HepG2 (cell line): ENCODE data around the gene CCNT2. TPM values are rescaled to one million over a fixed set of nuclear protein-coding genes. Genes with fewer than 3 reads are reported as not detected.

Experiments
- ATF7-NPFF ChIP-seq: sonication (generic); formaldehyde crosslinking; IDR thresholded peaks from 2 replicates; pipeline ENCODE4 v1.8.1; 2023; ENCODE audit warnings: mild to moderate bottlenecking, low read depth, missing genetic modification reagents, moderate library complexity
- BRCA1 ChIP-seq: sonication (generic); formaldehyde crosslinking; IDR thresholded peaks from 2 replicates; pipeline ENCODE4 v1.4.0; 2020; ENCODE audit warnings: missing genetic modification reagents
- EED ChIP-seq: sonication (generic); formaldehyde crosslinking; IDR thresholded peaks from 2 replicates; pipeline ENCODE4 v1.5.0; 2020; ENCODE audit warnings: mild to moderate bottlenecking, missing genetic modification reagents
- GZF1 ChIP-seq: sonication (generic); formaldehyde crosslinking; IDR thresholded peaks from 2 replicates; pipeline ENCODE4 v1.5.1; 2020; ENCODE audit warnings: mild to moderate bottlenecking, missing genetic modification reagents
- IKZF1 ChIP-seq: fragments of 450-650 bp; IDR thresholded peaks from 2 replicates; pipeline ENCODE4 v1.7.1; 2016
- KDM2A ChIP-seq: sonication (generic); formaldehyde crosslinking; IDR thresholded peaks from 2 replicates; pipeline ENCODE4 v1.4.0; 2020; ENCODE audit warnings: low read depth, missing genetic modification reagents, borderline replicate concordance
- KLF11 ChIP-seq: IDR thresholded peaks from 2 replicates; pipeline ENCODE4 v1.6.1; 2016; ENCODE audit warnings: missing compliant biosample characterization
- NKX3-1 ChIP-seq: sonication (generic); formaldehyde crosslinking; IDR thresholded peaks from 2 replicates; pipeline ENCODE4 v1.5.0; 2020; ENCODE audit warnings: missing genetic modification reagents
- NRL ChIP-seq: sonication (generic); formaldehyde crosslinking; IDR thresholded peaks from 2 replicates; pipeline ENCODE4 v1.5.0; 2020; ENCODE audit warnings: missing genetic modification reagents, mild to moderate bottlenecking, moderate library complexity, borderline replicate concordance
- SPEN ChIP-seq: sonication (generic); formaldehyde crosslinking; IDR thresholded peaks from 2 replicates; pipeline ENCODE4 v1.5.1; 2020; ENCODE audit warnings: low read depth, mild to moderate bottlenecking, missing genetic modification reagents
- TCF7 ChIP-seq: sonication (generic); IDR thresholded peaks from 2 replicates; pipeline ENCODE4 v1.6.1; 2016; ENCODE audit warnings: antibody characterized with exemption, low read depth
- ZNF207 ChIP-seq: fragments of 450-650 bp; IDR thresholded peaks from 2 replicates; pipeline ENCODE4 v1.6.1; 2016; ENCODE audit warnings: antibody characterized with exemption, borderline replicate concordance
- ZNF256 ChIP-seq: sonication (generic); formaldehyde crosslinking; conservative IDR thresholded peaks from 2 replicates; pipeline ENCODE4 v1.4.0; 2020; ENCODE audit warnings: missing genetic modification reagents
- ZNF678 ChIP-seq: sonication (generic); formaldehyde crosslinking; IDR thresholded peaks from 2 replicates; pipeline ENCODE4 v1.4.0; 2020; ENCODE audit warnings: mild to moderate bottlenecking, missing genetic modification reagents
- ZNF83 ChIP-seq: sonication (generic); formaldehyde crosslinking; IDR thresholded peaks from 2 replicates; pipeline ENCODE4 v1.4.0; 2020; ENCODE audit warnings: missing genetic modification reagents, mild to moderate bottlenecking, borderline replicate concordance
- ZNF850 ChIP-seq: sonication (generic); formaldehyde crosslinking; conservative IDR thresholded peaks from 2 replicates; pipeline ENCODE4 v1.9.0; 2021; ENCODE audit warnings: mild to moderate bottlenecking, missing genetic modification reagents
- polyA plus RNA-seq, 8 experiments: library from polyadenylated mRNA; depleted of rRNA in 3 of 8; stranded (reverse) in 7 of 8; unstranded in 1 of 8; fragments of >200 nt; fragmentation: Illumina TruSeq in 4 of 8; extraction: Trizol in 4 of 8; gene quantifications; 2 replicates each; pipeline versions ENCODE4 v1.2.1 to v1.2.3, GENCODE V29; 2011 to 2016; ENCODE audit warnings: low read depth in 4 of 8, missing spikeins in 1 of 8, mixed read lengths in 1 of 8; ENCODE audit not compliant: insufficient read depth in 1 of 8
- total RNA-seq, 5 experiments: library from RNA; depleted of rRNA; stranded (reverse); fragments of >200 nt; fragmentation: Illumina TruSeq; extraction: Trizol; gene quantifications; 2 replicates each; pipeline ENCODE4 v1.2.3, GENCODE V29; 2016; ENCODE audit warnings: low read depth in 1 of 5
- TF ChIP-seq, protein P1 (sequence below): sonication (generic); formaldehyde crosslinking; IDR thresholded peaks from 2 replicates; pipeline ENCODE4 v1.4.0; 2020; ENCODE audit warnings: mild to moderate bottlenecking, missing genetic modification reagents
- TF ChIP-seq, protein P2 (sequence below): conservative IDR thresholded peaks from 2 replicates; pipeline ENCODE4 v1.6.1; 2018; ENCODE audit warnings: missing genetic modification reagents
- TF ChIP-seq, protein P3 (sequence below): sonication (generic); formaldehyde crosslinking; IDR thresholded peaks from 2 replicates; pipeline ENCODE4 v1.4.0; 2020; ENCODE audit warnings: mild to moderate bottlenecking, missing genetic modification reagents
- TF ChIP-seq, protein P4 (sequence below): sonication (generic); formaldehyde crosslinking; IDR thresholded peaks from 2 replicates; pipeline ENCODE4 v1.5.0; 2020; ENCODE audit warnings: mild to moderate bottlenecking, missing genetic modification reagents, borderline replicate concordance
- TF ChIP-seq, protein P5 (sequence below): sonication (generic); formaldehyde crosslinking; IDR thresholded peaks from 2 replicates; pipeline ENCODE4 v1.5.1; 2020; ENCODE audit warnings: missing genetic modification reagents, mild to moderate bottlenecking, borderline replicate concordance

The CCNT2 gene
- total and polyA plus RNA-seq, 2 of the 13 experiments (the other 11 are each of a cell fraction or from before 2014, with no cell fraction given), result 22.1 to 34.4 TPM

DNA sequence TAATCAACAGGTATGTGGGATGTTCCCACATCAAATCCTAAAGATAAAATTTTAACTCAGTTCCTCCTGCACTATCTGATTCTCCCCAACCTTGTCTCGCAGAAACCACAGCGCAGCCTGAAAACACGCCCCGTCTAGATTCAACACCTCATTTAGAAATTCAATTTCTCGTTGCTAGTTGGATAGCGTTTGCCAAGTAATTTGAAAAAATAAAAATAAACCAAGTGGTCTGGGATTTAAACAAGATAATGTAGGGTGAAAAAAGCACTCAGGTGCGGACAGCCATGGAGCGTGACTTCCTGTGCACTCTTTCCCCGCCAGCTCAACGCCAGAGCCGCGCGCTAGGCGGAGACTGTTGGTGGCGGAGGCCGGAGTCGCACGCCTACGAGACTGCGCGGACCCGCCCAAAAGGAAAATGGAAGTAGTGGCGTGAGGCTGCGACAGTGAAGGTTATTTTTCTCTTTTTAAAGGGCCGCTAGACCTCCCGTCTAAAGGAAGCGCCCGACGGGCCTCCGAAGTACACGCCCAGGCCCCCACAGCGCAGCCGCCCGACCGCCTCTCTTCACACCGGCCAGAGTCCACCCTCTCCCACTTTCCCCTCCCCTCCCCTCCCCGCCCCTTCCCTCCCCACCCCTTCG, 615 bp upstream of the CCNT2 start (continued):
- TF ChIP-seq, protein P1, sequence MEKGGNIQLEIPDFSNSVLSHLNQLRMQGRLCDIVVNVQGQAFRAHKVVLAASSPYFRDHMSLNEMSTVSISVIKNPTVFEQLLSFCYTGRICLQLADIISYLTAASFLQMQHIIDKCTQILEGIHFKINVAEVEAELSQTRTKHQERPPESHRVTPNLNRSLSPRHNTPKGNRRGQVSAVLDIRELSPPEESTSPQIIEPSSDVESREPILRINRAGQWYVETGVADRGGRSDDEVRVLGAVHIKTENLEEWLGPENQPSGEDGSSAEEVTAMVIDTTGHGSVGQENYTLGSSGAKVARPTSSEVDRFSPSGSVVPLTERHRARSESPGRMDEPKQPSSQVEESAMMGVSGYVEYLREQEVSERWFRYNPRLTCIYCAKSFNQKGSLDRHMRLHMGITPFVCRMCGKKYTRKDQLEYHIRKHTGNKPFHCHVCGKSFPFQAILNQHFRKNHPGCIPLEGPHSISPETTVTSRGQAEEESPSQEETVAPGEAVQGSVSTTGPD (CRISPR knock-in tag), result no peak
- TF ChIP-seq ZNF207 (no peak), TCF7 (no peak), IKZF1 (no peak), ZNF83 (CRISPR knock-in tag) (no peak), ZNF850 (CRISPR knock-in tag) (no peak), SPEN (CRISPR knock-in tag) (0 out of 2 replicates have a peak, but pooled peaks have one; percentile 8), ZNF678 (CRISPR knock-in tag) (no peak), BRCA1 (CRISPR knock-in tag) (no peak; the same call in 1 of the 2 replicates), KDM2A (CRISPR knock-in tag) (peak; percentile 50; the same call in 1 of the 2 replicates), EED (CRISPR knock-in tag) (no peak), KLF11 (CRISPR knock-in tag) (no peak), NRL (no peak), ATF7-NPFF (CRISPR knock-in tag) (peak; percentile 39; the same call in 1 of the 2 replicates), GZF1 (CRISPR knock-in tag) (no peak), NKX3-1 (no peak), ZNF256 (CRISPR knock-in tag) (0 out of 2 replicates have a peak, but pooled peaks have one; percentile 35)
- TF ChIP-seq, protein P2, sequence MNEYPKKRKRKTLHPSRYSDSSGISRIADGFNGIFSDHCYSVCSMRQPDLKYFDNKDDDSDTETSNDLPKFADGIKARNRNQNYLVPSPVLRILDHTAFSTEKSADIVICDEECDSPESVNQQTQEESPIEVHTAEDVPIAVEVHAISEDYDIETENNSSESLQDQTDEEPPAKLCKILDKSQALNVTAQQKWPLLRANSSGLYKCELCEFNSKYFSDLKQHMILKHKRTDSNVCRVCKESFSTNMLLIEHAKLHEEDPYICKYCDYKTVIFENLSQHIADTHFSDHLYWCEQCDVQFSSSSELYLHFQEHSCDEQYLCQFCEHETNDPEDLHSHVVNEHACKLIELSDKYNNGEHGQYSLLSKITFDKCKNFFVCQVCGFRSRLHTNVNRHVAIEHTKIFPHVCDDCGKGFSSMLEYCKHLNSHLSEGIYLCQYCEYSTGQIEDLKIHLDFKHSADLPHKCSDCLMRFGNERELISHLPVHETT (CRISPR knock-in tag), result no peak
- TF ChIP-seq, protein P3, sequence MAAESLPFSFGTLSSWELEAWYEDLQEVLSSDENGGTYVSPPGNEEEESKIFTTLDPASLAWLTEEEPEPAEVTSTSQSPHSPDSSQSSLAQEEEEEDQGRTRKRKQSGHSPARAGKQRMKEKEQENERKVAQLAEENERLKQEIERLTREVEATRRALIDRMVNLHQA (CRISPR knock-in tag), result 0 out of 2 replicates have a peak, but pooled peaks have one; percentile 61
- TF ChIP-seq, protein P4, sequence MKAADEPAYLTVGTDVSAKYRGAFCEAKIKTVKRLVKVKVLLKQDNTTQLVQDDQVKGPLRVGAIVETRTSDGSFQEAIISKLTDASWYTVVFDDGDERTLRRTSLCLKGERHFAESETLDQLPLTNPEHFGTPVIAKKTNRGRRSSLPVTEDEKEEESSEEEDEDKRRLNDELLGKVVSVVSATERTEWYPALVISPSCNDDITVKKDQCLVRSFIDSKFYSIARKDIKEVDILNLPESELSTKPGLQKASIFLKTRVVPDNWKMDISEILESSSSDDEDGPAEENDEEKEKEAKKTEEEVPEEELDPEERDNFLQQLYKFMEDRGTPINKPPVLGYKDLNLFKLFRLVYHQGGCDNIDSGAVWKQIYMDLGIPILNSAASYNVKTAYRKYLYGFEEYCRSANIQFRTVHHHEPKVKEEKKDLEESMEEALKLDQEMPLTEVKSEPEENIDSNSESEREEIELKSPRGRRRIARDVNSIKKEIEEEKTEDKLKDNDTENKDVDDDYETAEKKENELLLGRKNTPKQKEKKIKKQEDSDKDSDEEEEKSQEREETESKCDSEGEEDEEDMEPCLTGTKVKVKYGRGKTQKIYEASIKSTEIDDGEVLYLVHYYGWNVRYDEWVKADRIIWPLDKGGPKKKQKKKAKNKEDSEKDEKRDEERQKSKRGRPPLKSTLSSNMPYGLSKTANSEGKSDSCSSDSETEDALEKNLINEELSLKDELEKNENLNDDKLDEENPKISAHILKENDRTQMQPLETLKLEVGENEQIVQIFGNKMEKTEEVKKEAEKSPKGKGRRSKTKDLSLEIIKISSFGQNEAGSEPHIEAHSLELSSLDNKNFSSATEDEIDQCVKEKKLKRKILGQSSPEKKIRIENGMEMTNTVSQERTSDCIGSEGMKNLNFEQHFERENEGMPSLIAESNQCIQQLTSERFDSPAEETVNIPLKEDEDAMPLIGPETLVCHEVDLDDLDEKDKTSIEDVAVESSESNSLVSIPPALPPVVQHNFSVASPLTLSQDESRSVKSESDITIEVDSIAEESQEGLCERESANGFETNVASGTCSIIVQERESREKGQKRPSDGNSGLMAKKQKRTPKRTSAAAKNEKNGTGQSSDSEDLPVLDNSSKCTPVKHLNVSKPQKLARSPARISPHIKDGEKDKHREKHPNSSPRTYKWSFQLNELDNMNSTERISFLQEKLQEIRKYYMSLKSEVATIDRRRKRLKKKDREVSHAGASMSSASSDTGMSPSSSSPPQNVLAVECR (CRISPR knock-in tag), result no peak
- TF ChIP-seq, protein P5, sequence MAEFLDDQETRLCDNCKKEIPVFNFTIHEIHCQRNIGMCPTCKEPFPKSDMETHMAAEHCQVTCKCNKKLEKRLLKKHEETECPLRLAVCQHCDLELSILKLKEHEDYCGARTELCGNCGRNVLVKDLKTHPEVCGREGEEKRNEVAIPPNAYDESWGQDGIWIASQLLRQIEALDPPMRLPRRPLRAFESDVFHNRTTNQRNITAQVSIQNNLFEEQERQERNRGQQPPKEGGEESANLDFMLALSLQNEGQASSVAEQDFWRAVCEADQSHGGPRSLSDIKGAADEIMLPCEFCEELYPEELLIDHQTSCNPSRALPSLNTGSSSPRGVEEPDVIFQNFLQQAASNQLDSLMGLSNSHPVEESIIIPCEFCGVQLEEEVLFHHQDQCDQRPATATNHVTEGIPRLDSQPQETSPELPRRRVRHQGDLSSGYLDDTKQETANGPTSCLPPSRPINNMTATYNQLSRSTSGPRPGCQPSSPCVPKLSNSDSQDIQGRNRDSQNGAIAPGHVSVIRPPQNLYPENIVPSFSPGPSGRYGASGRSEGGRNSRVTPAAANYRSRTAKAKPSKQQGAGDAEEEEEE (CRISPR knock-in tag), result no peak
